ENCODE data around the gene SCNN1G. TPM values are rescaled to one million over a fixed set of nuclear protein-coding genes. Genes with fewer than 3 reads are reported as not detected.

SCNN1G gene
- total RNA-seq, 1 donor from 2014 or later = not detected

GRCh38 chr16:23185656-23186055 is 3.1 kb downstream of the SCNN1G start:
- Histone ChIP-seq H3K79me2 (ENCODE audit: low read depth) (no peaks in the 10 kb centered on the region), H3K27me3 (peaks cover 53% of the 10 kb centered on the region), H3K27ac (no peak overlapping the region)

GRCh38 chr16:23186171-23186570 is 3.6 kb downstream of the SCNN1G start:
- H3K4me3 Mint-ChIP-seq = no peak overlapping the region
- Histone ChIP-seq H3K4me1 (no peaks in the 10 kb centered on the region), H4K20me1 (ENCODE audit: low read depth) (peaks cover 10% of the 10 kb centered on the region), H3K4me3 (no peak overlapping the region), H3K9ac (no peak overlapping the region), H3K36me3 (no peaks in the 10 kb centered on the region), H2AFZ (replicated peaks) (no peak overlapping the region), H3K79me2 (ENCODE audit: low read depth) (no peaks in the 10 kb centered on the region), H3F3A (ENCODE audit: low read depth) (no peaks in the 10 kb centered on the region), H3K27me3 (peaks cover 47% of the 10 kb centered on the region), H3K27ac (no peak overlapping the region), H3K4me2 (no peak overlapping the region), H3K9me3 (ENCODE audit: low read depth) (no peaks in the 10 kb centered on the region)
- no peak overlapping the region for H3K27ac Mint-ChIP-seq
- no peak for TF ChIP-seq EZH2 (IDR thresholded peaks at IDR 0.05)
- TF ChIP-seq EZH2phosphoT487 (IDR thresholded peaks at IDR 0.05) = no peak
- DNase-seq (ENCODE audit: low spot score) = no peak
- no peaks in the 10 kb centered on the region for H3K9me3 Mint-ChIP-seq
- H3K27me3 Mint-ChIP-seq (ENCODE audit: insufficient read depth, low read depth) = peaks cover 34% of the 10 kb centered on the region
- H3K4me1 Mint-ChIP-seq = peaks cover 4% of the 10 kb centered on the region
- no peaks in the 10 kb centered on the region for H3K36me3 Mint-ChIP-seq

More at GRCh38 chr16:23185656-23186055, 3.1 kb downstream of the SCNN1G start:
- H3K36me3 Mint-ChIP-seq = no peaks in the 10 kb centered on the region
- H3K4me3 Mint-ChIP-seq = no peak overlapping the region
- Histone ChIP-seq H3K36me3 (no peaks in the 10 kb centered on the region), H2AFZ (replicated peaks) (no peak overlapping the region), H3K4me1 (no peaks in the 10 kb centered on the region), H3K9ac (no peak overlapping the region), H3F3A (ENCODE audit: low read depth) (no peaks in the 10 kb centered on the region), H4K20me1 (ENCODE audit: low read depth) (peaks cover 10% of the 10 kb centered on the region), H3K9me3 (ENCODE audit: low read depth) (no peaks in the 10 kb centered on the region), H3K4me2 (no peak overlapping the region), H3K4me3 (no peak overlapping the region)
- peaks cover 4% of the 10 kb centered on the region for H3K4me1 Mint-ChIP-seq
- H3K27ac Mint-ChIP-seq = no peak overlapping the region
- TF ChIP-seq EZH2 (IDR thresholded peaks at IDR 0.05) (no peak), CTCF (IDR thresholded peaks at IDR 0.05) (no peak)
- DNase-seq (ENCODE audit: low spot score) = no peak
- peaks cover 37% of the 10 kb centered on the region for H3K27me3 Mint-ChIP-seq (ENCODE audit: insufficient read depth, low read depth)
- no peaks in the 10 kb centered on the region for H3K9me3 Mint-ChIP-seq

- no peaks in the 10 kb centered on the region for H3K79me2 ChIP-seq (ENCODE audit: low read depth)
- H3F3A ChIP-seq (ENCODE audit: low read depth) = no peaks in the 10 kb centered on the region
- no peak overlapping the region for H3K4me2 ChIP-seq
- Mint-ChIP-seq H3K4me3 (no peak overlapping the region), H3K9me3 (no peaks in the 10 kb centered on the region), H3K36me3 (no peaks in the 10 kb centered on the region), H3K27ac (no peak overlapping the region), H3K4me1 (no peaks in the 10 kb centered on the region), H3K27me3 (ENCODE audit: insufficient read depth, low read depth) (peaks cover 29% of the 10 kb centered on the region)
- no peaks in the 10 kb centered on the region for H3K9me3 ChIP-seq (ENCODE audit: low read depth)
- H3K36me3 ChIP-seq = no peaks in the 10 kb centered on the region
- H4K20me1 ChIP-seq (ENCODE audit: low read depth) = peaks cover 10% of the 10 kb centered on the region
- H3K27me3 ChIP-seq = peaks cover 36% of the 10 kb centered on the region
- no peak for DNase-seq (ENCODE audit: low spot score)
- no peak overlapping the region for H3K4me3 ChIP-seq
- TF ChIP-seq EZH2phosphoT487 (IDR thresholded peaks at IDR 0.05) (no peak), EZH2 (IDR thresholded peaks at IDR 0.05) (no peak), CTCF (IDR thresholded peaks at IDR 0.05) (no peak)
- H2AFZ ChIP-seq (replicated peaks) = no peak overlapping the region
- no peak overlapping the region for H3K27ac ChIP-seq
- H3K4me1 ChIP-seq = no peaks in the 10 kb centered on the region
- no peak overlapping the region for H3K9ac ChIP-seq
These were observed 4.8 kb downstream of the SCNN1G start for GRCh38 chr16:23187341-23187740.

- Mint-ChIP-seq H3K9me3 (no peaks in the 10 kb centered on the region), H3K36me3 (no peaks in the 10 kb centered on the region), H3K27me3 (ENCODE audit: insufficient read depth, low read depth) (peaks cover 25% of the 10 kb centered on the region), H3K27ac (no peak overlapping the region), H3K4me1 (no peaks in the 10 kb centered on the region), H3K4me3 (no peak overlapping the region)
- Histone ChIP-seq H3K4me2 (no peak overlapping the region), H3K27ac (no peak overlapping the region), H4K20me1 (ENCODE audit: low read depth) (no peaks in the 10 kb centered on the region), H3K79me2 (ENCODE audit: low read depth) (no peaks in the 10 kb centered on the region), H3F3A (ENCODE audit: low read depth) (no peaks in the 10 kb centered on the region), H3K4me3 (no peak overlapping the region), H3K27me3 (peaks cover 20% of the 10 kb centered on the region), H2AFZ (replicated peaks) (no peak overlapping the region), H3K36me3 (no peaks in the 10 kb centered on the region), H3K9ac (no peak overlapping the region), H3K9me3 (ENCODE audit: low read depth) (no peaks in the 10 kb centered on the region), H3K4me1 (no peaks in the 10 kb centered on the region)
- no peak for DNase-seq (ENCODE audit: low spot score)
- TF ChIP-seq EZH2 (IDR thresholded peaks at IDR 0.05) (no peak), CTCF (IDR thresholded peaks at IDR 0.05) (no peak), EZH2phosphoT487 (IDR thresholded peaks at IDR 0.05) (no peak)
These were observed 6.4 kb downstream of the SCNN1G start for GRCh38 chr16:23188911-23189310.

All from neural progenitor cell (in vitro differentiated cells).